ENCODE results near the gene GEMIN2. TPM values are rescaled to one million over a fixed set of nuclear protein-coding genes. Genes with fewer than 3 reads are reported as not detected.
"Not testable (repeated sequence)": the region's sequence is repeated elsewhere in the genome, so short reads cannot be mapped to it uniquely, and the experiment has no call there.

The GEMIN2 gene
- total RNA-seq, 2 experiments from 2014 or later = 25.8 to 26.4 TPM

DNA sequence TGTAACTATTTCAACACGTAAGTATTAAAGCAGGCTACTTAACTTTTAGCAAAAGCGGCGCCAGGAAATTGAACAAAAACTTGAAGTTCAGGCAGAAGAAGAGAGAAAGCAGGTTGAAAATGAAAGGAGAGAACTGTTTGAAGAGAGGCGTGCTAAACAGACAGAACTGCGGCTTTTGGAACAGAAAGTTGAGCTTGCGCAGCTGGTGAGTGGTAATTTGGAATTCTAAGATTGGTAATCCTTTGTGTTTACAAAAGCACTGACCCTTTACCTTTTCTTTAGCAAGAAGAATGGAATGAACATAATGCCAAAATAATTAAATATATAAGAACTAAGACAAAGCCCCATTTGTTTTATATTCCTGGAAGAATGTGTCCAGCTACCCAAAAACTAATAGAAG, 64.9 kb downstream of the GEMIN2 start:
- no peaks in the 10 kb centered on the region for H3K9me3 Mint-ChIP-seq
- DNase-seq = no peak
- H3K4me1 Mint-ChIP-seq = peaks cover 27% of the 10 kb centered on the region
- peaks cover 53% of the 10 kb centered on the region for H3K36me3 Mint-ChIP-seq
- peak overlapping the region; percentile 13 for H3K27ac Mint-ChIP-seq
- H3K4me3 Mint-ChIP-seq = peak overlapping the region; percentile 47
- H3K27me3 Mint-ChIP-seq = no peaks in the 10 kb centered on the region

DNA sequence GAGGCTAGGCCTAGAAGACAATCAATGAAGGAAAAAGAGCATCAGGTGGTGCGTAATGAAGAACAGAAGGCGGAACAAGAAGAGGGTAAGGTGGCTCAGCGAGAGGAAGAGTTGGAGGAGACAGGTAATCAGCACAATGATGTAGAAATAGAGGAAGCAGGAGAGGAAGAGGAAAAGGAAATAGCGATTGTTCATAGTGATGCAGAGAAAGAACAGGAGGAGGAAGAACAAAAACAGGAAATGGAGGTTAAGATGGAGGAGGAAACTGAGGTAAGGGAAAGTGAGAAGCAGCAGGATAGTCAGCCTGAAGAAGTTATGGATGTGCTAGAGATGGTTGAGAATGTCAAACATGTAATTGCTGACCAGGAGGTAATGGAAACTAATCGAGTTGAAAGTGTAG, 66.4 kb downstream of the GEMIN2 start:
- H3K4me1 Mint-ChIP-seq = peaks cover 21% of the 10 kb centered on the region
- no peak overlapping the region for H3K27ac Mint-ChIP-seq
- H3K36me3 Mint-ChIP-seq = peaks cover 59% of the 10 kb centered on the region
- no peak overlapping the region for H3K4me3 Mint-ChIP-seq
- DNase-seq = no peak
- no peaks in the 10 kb centered on the region for H3K9me3 Mint-ChIP-seq
- no peaks in the 10 kb centered on the region for H3K27me3 Mint-ChIP-seq

- H3K27me3 Mint-ChIP-seq = no peaks in the 10 kb centered on the region
- H3K36me3 Mint-ChIP-seq = peaks cover 53% of the 10 kb centered on the region
- DNase-seq = no peak
- no peak overlapping the region for H3K27ac Mint-ChIP-seq
- H3K4me1 Mint-ChIP-seq = peaks cover 21% of the 10 kb centered on the region
- H3K9me3 Mint-ChIP-seq = no peaks in the 10 kb centered on the region
- no peak overlapping the region for H3K4me3 Mint-ChIP-seq
Observed at GRCh38 chr14:39181026-39181692, 67.0 kb downstream of the GEMIN2 start.

- Mint-ChIP-seq H3K4me1 (peaks cover 22% of the 10 kb centered on the region), H3K9me3 (no peaks in the 10 kb centered on the region), H3K4me3 (no peak overlapping the region), H3K36me3 (peaks cover 52% of the 10 kb centered on the region), H3K27ac (no peak overlapping the region), H3K27me3 (no peaks in the 10 kb centered on the region)
- no peak for DNase-seq
Observed at GRCh38 chr14:39181693-39182047, 67.5 kb downstream of the GEMIN2 start.

DNA sequence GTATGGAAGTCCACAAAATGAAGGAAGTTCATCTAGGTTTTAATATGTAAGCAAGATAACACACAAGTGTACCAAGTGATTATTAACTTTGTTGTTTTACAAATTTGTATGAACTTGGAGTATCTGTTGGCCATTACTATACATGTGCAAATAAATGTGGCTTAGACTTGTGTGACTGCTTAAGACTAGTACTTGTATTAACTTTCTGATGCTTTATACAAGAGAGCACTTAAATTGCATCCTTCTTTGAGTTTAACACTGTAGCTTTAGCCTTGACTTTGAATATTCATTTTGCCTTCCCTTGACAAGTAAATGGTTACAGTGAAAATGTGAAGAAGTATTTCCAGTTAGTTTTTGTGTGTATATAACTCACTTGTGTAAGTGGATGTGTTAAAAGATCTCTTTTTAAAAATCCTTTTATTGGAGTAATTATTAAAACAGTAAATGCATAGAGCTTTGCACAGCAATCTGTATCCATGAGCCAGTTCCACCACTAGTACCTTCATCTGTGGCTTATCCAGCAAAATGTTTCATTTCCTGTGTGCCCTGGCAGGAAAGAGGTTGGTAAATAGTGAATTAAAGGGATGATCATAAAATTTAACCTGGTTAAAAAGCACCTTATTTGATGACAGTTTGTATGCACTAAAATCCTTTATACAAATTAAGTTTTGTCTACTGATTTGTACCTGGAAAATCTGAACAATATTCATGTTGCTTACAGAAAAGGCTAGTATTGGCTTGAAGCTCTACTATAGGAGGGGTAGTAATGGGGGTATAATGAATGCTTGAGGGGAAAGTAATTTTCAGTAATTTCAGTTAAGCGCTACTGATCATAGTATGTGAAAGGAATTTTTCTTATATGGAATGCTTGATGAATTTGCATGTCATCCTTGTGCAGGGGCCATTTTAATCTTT, 68.9 kb downstream of the GEMIN2 start:
- no peaks in the 10 kb centered on the region for H3K9me3 Mint-ChIP-seq
- H3K27ac Mint-ChIP-seq = no peak overlapping the region
- H3K4me1 Mint-ChIP-seq = peaks cover 17% of the 10 kb centered on the region
- H3K27me3 Mint-ChIP-seq = no peaks in the 10 kb centered on the region
- DNase-seq = no peak
- H3K36me3 Mint-ChIP-seq = peaks cover 48% of the 10 kb centered on the region
- H3K4me3 Mint-ChIP-seq = no peak overlapping the region

- DNase-seq, H3K27me3 Mint-ChIP-seq, H3K9me3 Mint-ChIP-seq, H3K27ac Mint-ChIP-seq, H3K4me3 Mint-ChIP-seq: not testable (repeated sequence)
- peaks cover 21% of the 10 kb centered on the region for H3K4me1 Mint-ChIP-seq
- peaks cover 47% of the 10 kb centered on the region for H3K36me3 Mint-ChIP-seq
Observed at GRCh38 chr14:39183685-39184003, 69.5 kb downstream of the GEMIN2 start.

DNA sequence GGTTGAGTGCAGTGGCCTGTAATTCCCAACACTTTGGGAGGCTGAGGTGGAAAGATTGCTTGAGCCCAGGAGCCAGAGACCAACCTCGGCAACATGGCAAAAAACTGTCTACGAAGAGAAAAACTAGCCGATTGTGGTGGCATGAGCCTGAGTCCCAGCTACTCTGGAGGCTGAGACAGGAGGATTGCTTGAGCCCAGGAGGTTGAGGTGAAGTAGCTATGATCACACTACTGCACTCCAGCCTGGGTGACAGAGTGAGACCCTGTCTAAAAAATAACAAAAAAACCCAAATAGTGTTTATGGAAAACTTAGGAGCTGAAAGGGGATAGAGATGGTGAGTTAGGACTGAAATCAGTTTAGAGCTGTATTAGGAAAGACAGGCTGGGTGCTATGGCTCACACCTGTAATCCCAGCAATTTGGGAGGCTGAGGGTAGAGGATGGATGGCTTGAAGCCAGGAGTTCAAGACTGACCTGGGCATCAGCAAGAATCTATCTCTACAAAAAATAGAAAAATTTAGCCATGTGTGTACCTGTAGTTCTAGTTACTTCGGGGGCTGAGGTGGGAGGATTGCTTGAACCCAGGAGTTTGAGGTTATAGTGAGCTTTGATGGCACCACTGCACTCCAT, 70.6 kb downstream of the GEMIN2 start:
- Mint-ChIP-seq H3K27me3 (no peaks in the 10 kb centered on the region), H3K9me3 (no peaks in the 10 kb centered on the region), H3K36me3 (peaks cover 39% of the 10 kb centered on the region), H3K4me3 (no peak overlapping the region), H3K27ac (peak overlapping the region; percentile 57), H3K4me1 (peaks cover 13% of the 10 kb centered on the region)
- no peak for DNase-seq

DNA sequence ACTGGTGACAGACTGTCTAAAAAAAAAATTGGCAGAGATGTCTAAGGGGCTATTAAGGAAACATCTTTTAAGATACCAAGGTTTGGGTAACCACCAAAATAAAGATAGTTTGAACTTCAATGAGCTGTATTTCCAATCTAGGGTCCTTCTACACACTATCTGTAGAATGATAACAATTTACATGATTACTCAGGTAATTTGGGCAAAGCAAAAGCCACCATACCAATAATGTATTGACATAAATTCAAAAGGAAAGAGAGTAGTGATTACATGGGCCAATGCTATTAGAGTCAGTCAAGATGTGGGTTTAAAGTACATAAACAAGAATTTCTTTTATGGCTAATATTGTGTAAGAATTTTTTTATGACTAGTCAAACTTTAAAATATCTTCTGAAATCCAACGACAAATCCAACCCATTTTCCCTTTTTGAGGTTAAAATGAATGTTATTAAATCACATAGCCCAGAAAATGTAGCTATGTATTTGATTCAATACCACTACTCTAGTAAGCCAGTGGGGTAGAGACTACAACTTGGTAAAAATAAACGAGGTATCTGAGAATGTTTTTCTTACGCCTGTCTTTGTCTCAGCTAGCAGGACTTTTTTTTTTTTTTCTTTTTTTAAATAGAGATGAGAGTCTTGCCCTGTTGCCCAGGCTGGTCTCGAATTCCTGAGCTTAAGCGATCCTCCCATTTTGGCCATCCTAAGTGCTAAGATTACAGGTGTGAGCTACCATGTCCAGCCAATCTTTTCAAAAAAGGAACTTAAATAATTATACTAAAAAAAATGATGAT, 71.3 kb downstream of the GEMIN2 start:
- Mint-ChIP-seq H3K36me3 (peaks cover 37% of the 10 kb centered on the region), H3K27ac (peak overlapping the region; percentile 47), H3K27me3 (no peaks in the 10 kb centered on the region), H3K9me3 (no peaks in the 10 kb centered on the region), H3K4me1 (peaks cover 13% of the 10 kb centered on the region), H3K4me3 (no peak overlapping the region)
- no peak for DNase-seq

Other genes with a start within 250 kb of the GEMIN2 start
- gene SEC23A, start 11.1 kb upstream of the GEMIN2 start, total RNA-seq = 10 to 100 TPM; 36.3 to 38.1 TPM
- gene TRAPPC6B, start 56.0 kb downstream of the GEMIN2 start, total RNA-seq = 10 to 100 TPM; 21.8 to 21.9 TPM
- 100 to 1,000 TPM; 108 to 111 TPM for gene PNN, start 60.9 kb downstream of the GEMIN2 start, total RNA-seq
- 10 to 100 TPM; 19.1 to 19.5 TPM for gene MIA2, start 119.6 kb downstream of the GEMIN2 start, total RNA-seq